AG10803 (cell line): ENCODE data around the gene EIF4A3.

Source experiments
- DNase-seq: peaks from one replicate; pipeline ENCODE4 v3.0.0; 2010; ENCODE audit warnings: low read depth
- H3K4me3 ChIP-seq: 2 replicates; pipeline ENCODE4 v1.5.1; 2011; ENCODE audit warnings: mild to moderate bottlenecking, low read length, control low read depth
- TF ChIP-seq, protein P1 (sequence below): conservative IDR thresholded peaks from 2 replicates; pipeline ENCODE4 v1.5.1; 2011; ENCODE audit warnings: mild to moderate bottlenecking, low read length, control low read depth, inconsistent platforms

Gene EIF4A3

DNA sequence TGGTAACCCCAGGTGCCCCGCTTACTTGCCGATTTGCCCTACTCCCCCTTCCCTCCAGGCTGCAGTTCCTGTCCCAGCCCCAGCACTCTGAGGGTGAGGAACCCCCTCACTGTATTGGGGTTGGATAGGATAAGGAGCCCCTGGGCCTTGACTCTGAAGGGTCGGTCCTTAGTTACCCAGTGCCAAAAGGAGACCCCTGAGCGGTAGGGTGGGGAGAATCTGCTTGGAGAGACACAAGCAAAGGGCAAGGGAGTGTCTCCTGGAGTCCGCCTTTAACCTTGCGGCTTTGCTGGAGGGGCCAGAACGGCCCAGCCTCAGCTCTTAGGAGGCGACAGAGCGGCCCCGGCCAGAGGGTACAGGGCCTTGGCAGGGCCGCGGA is 35.9 kb upstream of the EIF4A3 start:
- no peak for DNase-seq
- TF ChIP-seq, protein P1, sequence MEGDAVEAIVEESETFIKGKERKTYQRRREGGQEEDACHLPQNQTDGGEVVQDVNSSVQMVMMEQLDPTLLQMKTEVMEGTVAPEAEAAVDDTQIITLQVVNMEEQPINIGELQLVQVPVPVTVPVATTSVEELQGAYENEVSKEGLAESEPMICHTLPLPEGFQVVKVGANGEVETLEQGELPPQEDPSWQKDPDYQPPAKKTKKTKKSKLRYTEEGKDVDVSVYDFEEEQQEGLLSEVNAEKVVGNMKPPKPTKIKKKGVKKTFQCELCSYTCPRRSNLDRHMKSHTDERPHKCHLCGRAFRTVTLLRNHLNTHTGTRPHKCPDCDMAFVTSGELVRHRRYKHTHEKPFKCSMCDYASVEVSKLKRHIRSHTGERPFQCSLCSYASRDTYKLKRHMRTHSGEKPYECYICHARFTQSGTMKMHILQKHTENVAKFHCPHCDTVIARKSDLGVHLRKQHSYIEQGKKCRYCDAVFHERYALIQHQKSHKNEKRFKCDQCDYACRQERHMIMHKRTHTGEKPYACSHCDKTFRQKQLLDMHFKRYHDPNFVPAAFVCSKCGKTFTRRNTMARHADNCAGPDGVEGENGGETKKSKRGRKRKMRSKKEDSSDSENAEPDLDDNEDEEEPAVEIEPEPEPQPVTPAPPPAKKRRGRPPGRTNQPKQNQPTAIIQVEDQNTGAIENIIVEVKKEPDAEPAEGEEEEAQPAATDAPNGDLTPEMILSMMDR: no peak
- no peak overlapping the region for H3K4me3 ChIP-seq

- no peak for DNase-seq
- TF ChIP-seq, protein P1: no peak
- H3K4me3 ChIP-seq: no peak overlapping the region
Measured at GRCh38 chr17:80182118-80182844, 35.4 kb upstream of the EIF4A3 start.

GRCh38 chr17:80181431-80181830 is 34.5 kb upstream of the EIF4A3 start:
- DNase-seq: no peak
- TF ChIP-seq, protein P1: no peak
- H3K4me3 ChIP-seq: no peak overlapping the region

- DNase-seq: no peak
- H3K4me3 ChIP-seq: no peak overlapping the region
- TF ChIP-seq, protein P1: no peak
Measured at GRCh38 chr17:80180192-80180591, 33.3 kb upstream of the EIF4A3 start.

GRCh38 chr17:80177986-80178595 is 31.2 kb upstream of the EIF4A3 start:
- TF ChIP-seq, protein P1: no peak
- no peak overlapping the region for H3K4me3 ChIP-seq
- no peak for DNase-seq

DNA sequence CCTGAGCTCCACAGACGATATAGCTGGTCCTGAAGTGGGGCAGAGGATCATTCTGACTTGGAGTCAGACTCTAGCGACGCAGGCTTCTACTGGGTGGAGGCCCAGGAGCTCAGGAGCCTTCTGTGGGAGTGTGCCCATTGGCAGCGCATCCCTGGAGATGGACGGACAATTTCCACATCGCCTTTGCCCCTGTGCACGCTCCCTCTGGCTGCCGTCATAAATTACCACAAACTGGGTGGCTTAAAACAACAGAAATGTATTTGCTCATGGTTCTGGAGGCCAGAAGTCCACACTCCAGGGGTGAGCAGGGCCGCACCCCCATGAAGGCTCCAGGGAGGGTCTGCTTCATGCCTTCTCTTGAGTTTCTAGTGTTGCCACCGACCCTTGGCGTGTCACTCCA is 29.8 kb upstream of the EIF4A3 start:
- DNase-seq: no peak
- H3K4me3 ChIP-seq: no peak overlapping the region
- TF ChIP-seq, protein P1: no peak

DNA sequence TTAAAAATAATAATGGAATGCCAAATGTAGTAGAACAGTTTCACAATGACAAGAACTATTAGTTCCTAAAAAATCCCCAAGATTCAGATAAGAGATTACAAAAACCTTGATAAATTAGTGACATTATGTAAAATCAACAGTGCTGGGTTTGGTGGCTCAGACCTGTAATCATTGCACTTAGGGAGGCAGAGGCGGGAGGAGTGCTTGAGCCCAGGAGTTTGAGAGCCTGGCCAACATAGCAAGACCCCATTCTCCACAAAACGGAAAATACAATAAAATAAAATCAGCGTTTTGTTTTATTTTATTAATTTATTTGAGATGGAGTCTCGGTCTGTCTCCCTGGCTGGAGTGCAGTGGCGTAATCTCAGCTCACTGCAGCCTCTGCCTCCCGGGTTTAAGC is 27.0 kb upstream of the EIF4A3 start:
- DNase-seq: no peak
- TF ChIP-seq, protein P1: no peak
- no peak overlapping the region for H3K4me3 ChIP-seq
